Measurements from ENCODE around the gene AXIN2. TPM values are rescaled to one million over a fixed set of nuclear protein-coding genes. Genes with fewer than 3 reads are reported as not detected.

The AXIN2 gene
- total RNA-seq, 1 experiment from 2014 or later: 168 TPM

GRCh38 chr17:65498816-65499215 is 62.6 kb downstream of the AXIN2 start:
- BruUV-seq (replicated peaks): no TSS peak
- Histone ChIP-seq H3K27me3 (replicated peaks; ENCODE audit: control insufficient read depth, insufficient read depth, low read length) (no peaks in the 10 kb centered on the region), H3K9me3 (no peaks in the 10 kb centered on the region), H3K4me1 (no peaks in the 10 kb centered on the region), H3K4me3 (ENCODE audit: low read depth, low read length) (no peak overlapping the region), H3K36me3 (ENCODE audit: control insufficient read depth, insufficient read depth, low read length) (no peaks in the 10 kb centered on the region)
- intact Hi-C loops (cut with micrococcal nuclease; ENCODE audit: unreplicated experiment): no loop called here
- DNase-seq: no peak
- ChIA-PET CTCF (interaction anchor here (0.5 kb wide), 1 partner anchor 33 kb away, joined by 3 read pairs; no protein-coding TSS in a partner anchor), POLR2A (no interaction called here)
- TF ChIP-seq, protein P1, sequence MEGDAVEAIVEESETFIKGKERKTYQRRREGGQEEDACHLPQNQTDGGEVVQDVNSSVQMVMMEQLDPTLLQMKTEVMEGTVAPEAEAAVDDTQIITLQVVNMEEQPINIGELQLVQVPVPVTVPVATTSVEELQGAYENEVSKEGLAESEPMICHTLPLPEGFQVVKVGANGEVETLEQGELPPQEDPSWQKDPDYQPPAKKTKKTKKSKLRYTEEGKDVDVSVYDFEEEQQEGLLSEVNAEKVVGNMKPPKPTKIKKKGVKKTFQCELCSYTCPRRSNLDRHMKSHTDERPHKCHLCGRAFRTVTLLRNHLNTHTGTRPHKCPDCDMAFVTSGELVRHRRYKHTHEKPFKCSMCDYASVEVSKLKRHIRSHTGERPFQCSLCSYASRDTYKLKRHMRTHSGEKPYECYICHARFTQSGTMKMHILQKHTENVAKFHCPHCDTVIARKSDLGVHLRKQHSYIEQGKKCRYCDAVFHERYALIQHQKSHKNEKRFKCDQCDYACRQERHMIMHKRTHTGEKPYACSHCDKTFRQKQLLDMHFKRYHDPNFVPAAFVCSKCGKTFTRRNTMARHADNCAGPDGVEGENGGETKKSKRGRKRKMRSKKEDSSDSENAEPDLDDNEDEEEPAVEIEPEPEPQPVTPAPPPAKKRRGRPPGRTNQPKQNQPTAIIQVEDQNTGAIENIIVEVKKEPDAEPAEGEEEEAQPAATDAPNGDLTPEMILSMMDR (IDR thresholded peaks at IDR 0.05; ENCODE audit: insufficient read depth in 1 of 2, low read depth in 1 of 2, low read length in 1 of 2, severe bottlenecking in 1 of 2, unreplicated experiment in 1 of 2): no peak
- Mint-ChIP-seq H3K27ac (ENCODE audit: unreplicated experiment) (no peak overlapping the region), H3K4me1 (ENCODE audit: low read depth, unreplicated experiment) (no peaks in the 10 kb centered on the region), H3K9me3 (ENCODE audit: unreplicated experiment) (peaks cover 10% of the 10 kb centered on the region), H3K36me3 (ENCODE audit: insufficient read depth, unreplicated experiment) (no peaks in the 10 kb centered on the region), H3K27me3 (ENCODE audit: insufficient read depth, unreplicated experiment) (no peaks in the 10 kb centered on the region), H3K4me3 (ENCODE audit: unreplicated experiment) (no peak overlapping the region)

DNA sequence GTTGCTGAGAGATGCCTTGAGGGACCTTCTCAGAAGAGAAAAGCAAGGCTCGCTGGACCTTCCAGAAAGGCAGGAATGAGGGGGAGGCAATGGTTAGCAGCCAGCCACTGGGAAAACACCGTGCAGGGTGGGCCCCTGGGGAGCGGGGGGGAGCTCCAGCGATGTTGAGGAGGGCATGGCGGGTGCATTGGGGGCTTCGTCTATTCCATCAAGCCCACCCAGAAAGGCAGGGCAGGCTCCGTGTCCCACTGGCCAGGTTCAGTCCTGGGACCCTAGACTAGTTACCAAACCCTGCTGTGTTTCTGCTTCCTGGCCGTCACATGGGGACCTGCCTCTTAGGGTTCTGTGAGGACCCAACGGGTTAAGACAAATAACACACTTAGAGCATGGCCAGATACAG is 64.6 kb downstream of the AXIN2 start:
- Histone ChIP-seq H3K4me3 (ENCODE audit: low read depth, low read length) (no peak overlapping the region), H3K9me3 (no peaks in the 10 kb centered on the region), H3K27me3 (replicated peaks; ENCODE audit: control insufficient read depth, insufficient read depth, low read length) (no peaks in the 10 kb centered on the region), H3K36me3 (ENCODE audit: control insufficient read depth, insufficient read depth, low read length) (no peaks in the 10 kb centered on the region), H3K4me1 (no peaks in the 10 kb centered on the region)
- Mint-ChIP-seq H3K9me3 (ENCODE audit: unreplicated experiment) (peaks cover 10% of the 10 kb centered on the region), H3K36me3 (ENCODE audit: insufficient read depth, unreplicated experiment) (no peaks in the 10 kb centered on the region), H3K4me1 (ENCODE audit: low read depth, unreplicated experiment) (no peaks in the 10 kb centered on the region), H3K27ac (ENCODE audit: unreplicated experiment) (no peak overlapping the region), H3K4me3 (ENCODE audit: unreplicated experiment) (no peak overlapping the region), H3K27me3 (ENCODE audit: insufficient read depth, unreplicated experiment) (no peaks in the 10 kb centered on the region)
- ChIA-PET CTCF (no interaction called here), POLR2A (no interaction called here)
- DNase-seq: no peak
- TF ChIP-seq, protein P1 (IDR thresholded peaks at IDR 0.05; ENCODE audit: insufficient read depth in 1 of 2, low read depth in 1 of 2, low read length in 1 of 2, severe bottlenecking in 1 of 2, unreplicated experiment in 1 of 2): no peak
- BruUV-seq (replicated peaks): no TSS peak
- intact Hi-C loops (cut with micrococcal nuclease; ENCODE audit: unreplicated experiment): no loop called here

GRCh38 chr17:65495122-65496055 is 66.1 kb downstream of the AXIN2 start:
- no peaks in the 10 kb centered on the region for H3K36me3 Mint-ChIP-seq (ENCODE audit: insufficient read depth, unreplicated experiment)
- ChIA-PET POLR2A (no interaction called here), CTCF (interaction anchor here (0.6 kb wide), 2 partner anchors 63 to 1139 kb away, joined by 3 to 5 read pairs; no protein-coding TSS in a partner anchor)
- Histone ChIP-seq H3K4me3 (ENCODE audit: low read depth, low read length) (no peak overlapping the region), H3K27me3 (replicated peaks; ENCODE audit: control insufficient read depth, insufficient read depth, low read length) (no peaks in the 10 kb centered on the region), H3K9me3 (no peaks in the 10 kb centered on the region), H3K36me3 (ENCODE audit: control insufficient read depth, insufficient read depth, low read length) (no peaks in the 10 kb centered on the region), H3K4me1 (no peaks in the 10 kb centered on the region)
- H3K9me3 Mint-ChIP-seq (ENCODE audit: unreplicated experiment): peaks cover 21% of the 10 kb centered on the region
- H3K27ac Mint-ChIP-seq (ENCODE audit: unreplicated experiment): no peak overlapping the region
- intact Hi-C loops (cut with micrococcal nuclease; ENCODE audit: unreplicated experiment): no loop called here
- TF ChIP-seq, protein P1 (IDR thresholded peaks at IDR 0.05; ENCODE audit: insufficient read depth in 1 of 2, low read depth in 1 of 2, low read length in 1 of 2, severe bottlenecking in 1 of 2, unreplicated experiment in 1 of 2): peak in 1 of 2 experiments; percentile 12
- no peaks in the 10 kb centered on the region for H3K27me3 Mint-ChIP-seq (ENCODE audit: insufficient read depth, unreplicated experiment)
- BruUV-seq (replicated peaks): no TSS peak
- H3K4me1 Mint-ChIP-seq (ENCODE audit: low read depth, unreplicated experiment): no peaks in the 10 kb centered on the region
- H3K4me3 Mint-ChIP-seq (ENCODE audit: unreplicated experiment): peak overlapping the region; percentile 20
- peak; percentile 52 to 53 for DNase-seq
